ENCODE results near the gene RBM42.
"Not testable (repeated sequence)": the region's sequence is repeated elsewhere in the genome, so short reads cannot be mapped to it uniquely, and the experiment has no call there.

RBM42 gene

DNA sequence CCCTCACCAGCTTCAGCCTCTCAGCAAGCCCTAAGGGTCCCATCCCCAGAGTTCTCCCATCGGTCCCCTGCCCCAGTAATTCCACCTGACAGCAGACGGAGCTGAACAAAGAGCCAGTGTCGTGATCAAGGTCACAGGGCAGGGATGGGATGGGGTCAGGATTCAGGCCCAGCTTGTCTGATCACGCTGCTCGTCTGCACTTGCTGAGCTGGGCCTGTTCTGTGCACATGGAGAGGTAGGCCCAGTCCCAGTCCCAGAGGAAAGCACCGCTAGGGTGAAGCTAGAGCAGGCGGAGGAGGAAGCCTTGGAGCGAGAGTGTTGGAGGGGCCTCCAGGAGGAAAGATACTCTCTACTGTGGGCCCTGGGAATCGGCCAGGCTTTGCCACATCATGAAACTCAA is 7.1 kb upstream of the RBM42 start:
- no peak for DNase-seq

DNA sequence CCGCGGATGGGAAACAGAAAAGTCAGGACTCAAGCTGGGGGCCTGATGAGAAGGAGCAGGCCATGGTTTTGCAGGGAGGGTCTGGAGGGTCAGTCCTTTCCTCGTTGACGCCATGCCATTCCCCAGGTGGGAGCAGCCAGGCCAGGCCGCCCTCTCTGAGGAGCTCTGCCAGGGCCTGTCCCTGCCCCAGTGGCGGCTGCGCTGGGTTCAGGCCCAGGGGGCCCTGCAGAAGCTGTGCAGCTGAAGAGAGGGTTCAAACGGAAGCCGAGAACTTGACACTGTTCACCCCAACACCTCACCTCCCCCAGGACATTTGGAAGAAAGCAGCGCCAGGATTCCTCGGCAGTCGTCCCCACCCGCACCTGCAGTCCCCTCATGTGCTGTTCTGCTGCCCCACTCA is 6.1 kb upstream of the RBM42 start:
- DNase-seq, result no peak

DNA sequence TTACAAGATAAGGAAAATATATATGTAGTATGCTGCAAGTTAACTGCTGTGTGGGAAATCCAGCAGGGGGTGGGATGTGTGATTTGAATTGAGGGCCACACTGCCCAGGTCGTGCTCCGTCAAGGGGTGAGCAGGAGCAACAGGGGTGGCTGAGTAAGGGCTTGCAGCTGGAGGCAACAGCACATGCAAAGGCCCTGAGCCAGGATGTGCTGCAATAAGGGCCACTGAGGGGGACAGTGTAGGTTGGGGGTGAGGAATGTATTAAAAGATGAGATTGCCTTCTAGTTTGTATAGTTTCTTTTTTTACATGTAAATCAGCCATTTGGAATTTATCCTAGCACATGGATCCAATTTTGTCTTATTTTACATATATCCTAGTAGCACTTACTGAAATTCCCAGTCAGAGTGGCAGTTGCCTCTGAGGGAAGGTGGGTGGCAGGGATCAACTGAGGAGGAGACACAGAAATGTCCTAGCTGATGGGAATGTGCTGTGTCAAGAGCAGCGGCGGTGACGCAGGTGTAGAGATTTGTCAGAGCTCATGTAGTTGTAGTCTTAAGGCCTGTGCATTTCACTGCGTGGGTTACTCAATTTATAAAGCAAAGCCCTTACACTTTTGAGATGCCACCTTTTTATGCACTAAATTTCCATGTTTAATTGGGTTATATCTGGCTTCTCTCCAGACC is 5.4 kb upstream of the RBM42 start:
- no peak for DNase-seq

DNA sequence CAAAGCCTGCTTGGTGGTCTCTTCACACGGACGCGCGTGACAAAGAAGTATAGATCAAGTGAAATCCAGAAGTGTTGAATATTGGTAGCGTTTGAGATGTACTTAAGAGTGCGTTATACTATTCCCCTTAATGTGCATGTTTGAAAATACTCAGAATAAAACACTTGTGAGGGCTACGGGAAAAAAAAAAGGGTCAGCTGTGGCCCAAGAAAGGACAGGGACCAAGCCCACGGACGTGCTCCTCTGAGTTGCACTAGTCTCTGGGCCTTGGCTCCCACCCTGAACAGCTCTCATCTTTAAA is 622 bp upstream of the RBM42 start:
- DNase-seq, result no peak

DNA sequence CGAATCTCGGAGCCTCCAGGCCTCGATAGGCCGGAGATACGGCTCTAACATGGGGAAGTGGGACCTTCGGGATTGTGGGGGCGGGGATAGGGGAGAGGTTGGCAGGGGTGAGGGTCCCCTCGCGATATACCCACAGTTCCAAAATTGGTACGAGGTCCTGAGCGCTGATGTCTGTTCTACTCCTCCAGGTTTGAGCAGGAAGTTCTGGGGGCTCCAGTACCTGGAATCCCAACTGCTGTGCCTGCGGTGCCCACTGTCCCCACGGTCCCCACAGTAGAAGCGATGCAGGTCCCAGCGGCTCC is 447 bp downstream of the RBM42 start:
- DNase-seq, result no peak

DNA sequence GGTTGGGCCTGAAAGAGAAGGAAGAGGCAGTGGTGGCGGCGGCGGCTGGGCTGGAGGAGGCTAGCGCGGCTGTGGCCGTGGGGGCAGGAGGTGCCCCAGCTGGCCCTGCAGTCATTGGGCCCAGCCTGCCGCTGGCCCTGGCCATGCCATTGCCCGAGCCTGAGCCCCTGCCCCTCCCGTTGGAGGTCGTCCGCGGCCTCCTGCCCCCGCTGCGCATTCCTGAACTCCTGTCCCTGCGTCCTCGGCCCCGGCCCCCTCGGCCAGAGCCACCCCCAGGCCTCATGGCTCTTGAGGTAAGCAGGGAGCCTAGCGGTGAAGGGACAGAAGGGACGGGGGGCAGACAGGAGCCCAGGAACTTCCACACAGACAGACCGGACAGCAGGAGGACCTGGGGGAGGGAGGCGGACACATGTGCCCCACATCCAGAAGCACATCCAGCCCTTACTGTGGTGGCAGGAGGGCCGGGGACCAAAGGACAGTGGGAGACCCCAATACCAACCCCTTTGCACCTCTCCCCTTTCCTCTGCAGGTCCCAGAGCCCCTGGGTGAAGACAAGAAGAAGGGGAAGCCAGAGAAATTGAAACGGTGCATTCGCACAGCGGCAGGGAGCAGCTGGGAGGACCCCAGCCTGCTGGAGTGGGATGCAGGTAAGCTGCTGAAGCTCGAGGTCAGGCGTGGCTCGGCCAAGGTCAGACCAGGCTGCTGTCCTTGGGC is 5.0 kb downstream of the RBM42 start:
- no peak for DNase-seq

DNA sequence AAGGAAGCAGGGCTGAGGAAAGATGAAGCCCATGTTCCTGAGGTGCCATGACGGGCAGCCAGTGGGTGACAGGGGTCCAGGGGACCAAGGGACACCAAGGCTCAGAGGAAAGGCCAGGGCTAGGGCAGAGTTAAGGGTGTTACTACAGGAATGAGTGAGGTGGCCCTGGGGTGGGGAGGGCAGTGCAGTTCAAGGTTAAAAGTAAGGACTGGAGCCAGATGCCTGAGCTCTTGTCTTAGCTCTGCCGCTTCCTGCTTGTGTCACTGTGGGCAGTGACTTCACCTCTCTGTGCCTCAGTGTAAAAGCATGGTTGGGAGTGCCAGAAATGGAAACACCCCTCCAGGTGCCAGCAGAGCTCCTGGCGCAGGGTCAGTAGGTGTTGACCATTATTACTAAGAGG is 7.8 kb downstream of the RBM42 start:
- no peak for DNase-seq

DNA sequence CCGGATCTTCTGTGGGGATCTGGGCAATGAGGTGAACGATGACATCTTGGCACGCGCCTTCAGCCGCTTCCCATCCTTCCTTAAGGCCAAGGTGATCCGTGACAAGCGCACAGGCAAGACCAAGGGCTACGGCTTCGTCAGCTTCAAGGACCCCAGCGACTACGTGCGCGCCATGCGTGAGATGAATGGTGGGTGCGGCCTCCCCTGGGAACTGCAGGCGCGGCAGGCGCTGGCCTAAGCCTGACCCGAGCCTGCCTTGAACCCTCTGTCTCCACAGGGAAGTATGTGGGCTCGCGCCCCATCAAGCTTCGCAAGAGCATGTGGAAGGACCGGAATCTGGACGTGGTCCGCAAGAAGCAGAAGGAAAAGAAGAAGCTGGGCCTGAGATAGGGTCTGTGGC is 8.3 kb downstream of the RBM42 start:
- no peak for DNase-seq

DNA sequence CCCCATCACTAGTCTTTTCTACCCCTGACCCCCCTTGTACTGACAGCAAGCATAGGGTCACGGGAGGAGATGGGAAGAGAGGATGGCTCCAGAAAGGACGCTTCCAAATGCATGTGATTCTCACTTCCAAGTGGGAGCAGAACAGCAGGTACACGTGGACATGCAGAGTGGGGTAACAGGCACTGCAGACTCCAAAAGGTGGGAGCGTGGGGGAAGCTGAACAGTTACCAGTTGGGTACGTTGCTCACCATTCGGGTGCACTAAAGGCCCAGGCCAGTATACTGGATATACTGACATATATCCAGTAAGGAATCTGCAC is 10.4 kb downstream of the RBM42 start:
- DNase-seq, result no peak

DNA sequence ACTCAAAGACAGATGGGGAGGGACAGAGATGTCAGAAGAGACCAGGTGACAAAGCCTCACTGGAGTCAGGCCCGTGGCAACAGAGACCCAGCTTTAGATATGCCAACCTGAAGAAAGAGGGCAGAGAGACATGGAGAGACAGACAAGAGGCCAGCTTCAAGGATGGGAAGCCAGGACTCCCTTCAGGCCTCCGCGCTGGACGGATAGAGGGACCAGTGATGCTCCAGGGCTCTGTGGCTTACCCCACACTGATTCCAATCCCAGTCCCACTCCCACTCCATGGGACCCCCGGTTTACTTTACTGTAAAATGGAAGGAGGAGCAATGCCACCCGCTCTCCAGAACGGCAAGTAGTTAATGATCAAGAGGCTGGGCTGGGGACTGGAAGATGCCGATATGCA is 11.0 kb downstream of the RBM42 start:
- DNase-seq, result no peak

DNA sequence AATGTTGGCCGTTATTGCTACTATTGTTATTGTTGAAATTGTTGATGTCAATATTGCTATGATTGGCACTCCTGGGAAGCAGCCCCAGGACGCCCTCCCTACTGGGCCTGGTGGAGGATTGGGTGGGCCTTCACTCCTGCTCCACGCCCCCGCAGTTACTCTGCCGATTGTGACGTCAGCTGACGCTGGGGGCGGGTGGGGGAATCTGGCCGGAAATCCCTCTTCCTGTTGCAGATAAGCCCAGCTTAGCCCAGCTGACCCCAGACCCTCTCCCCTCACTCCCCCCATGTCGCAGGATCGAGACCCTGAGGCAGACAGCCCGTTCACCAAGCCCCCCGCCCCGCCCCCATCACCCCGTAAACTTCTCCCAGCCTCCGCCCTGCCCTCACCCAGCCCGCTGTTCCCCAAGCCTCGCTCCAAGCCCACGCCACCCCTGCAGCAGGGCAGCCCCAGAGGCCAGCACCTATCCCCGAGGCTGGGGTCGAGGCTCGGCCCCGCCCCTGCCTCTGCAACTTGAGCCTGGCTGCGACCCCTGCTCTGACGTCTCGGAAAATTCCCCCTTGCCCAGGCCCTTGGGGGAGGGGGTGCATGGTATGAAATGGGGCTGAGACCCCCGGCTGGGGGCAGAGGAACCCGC is 12.8 kb downstream of the RBM42 start, which contains the start of gene ETV2:
Gene ETV2, plus strand, starts transcription at position 231 of the 637 bp plus-strand sequence. CDS start 716 bp downstream, outside the sequence.
- peak; percentile 25 for DNase-seq

DNA sequence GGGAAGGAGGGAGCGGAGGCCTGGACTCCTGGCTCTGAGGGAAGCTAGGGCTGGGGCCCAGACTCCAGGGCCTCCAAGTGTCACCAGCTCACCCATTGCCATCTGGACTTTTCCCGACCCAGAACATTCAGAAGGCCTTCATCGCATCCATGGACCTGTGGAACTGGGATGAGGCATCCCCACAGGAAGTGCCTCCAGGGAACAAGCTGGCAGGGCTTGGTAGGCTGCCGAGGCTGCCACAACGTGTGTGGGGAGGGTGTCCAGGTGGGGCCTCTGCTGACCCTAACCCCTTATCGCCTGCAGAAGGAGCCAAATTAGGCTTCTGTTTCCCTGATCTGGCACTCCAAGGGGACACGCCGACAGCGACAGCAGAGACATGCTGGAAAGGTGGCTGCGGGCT is 13.5 kb downstream of the RBM42 start:
- DNase-seq, result no peak

DNA sequence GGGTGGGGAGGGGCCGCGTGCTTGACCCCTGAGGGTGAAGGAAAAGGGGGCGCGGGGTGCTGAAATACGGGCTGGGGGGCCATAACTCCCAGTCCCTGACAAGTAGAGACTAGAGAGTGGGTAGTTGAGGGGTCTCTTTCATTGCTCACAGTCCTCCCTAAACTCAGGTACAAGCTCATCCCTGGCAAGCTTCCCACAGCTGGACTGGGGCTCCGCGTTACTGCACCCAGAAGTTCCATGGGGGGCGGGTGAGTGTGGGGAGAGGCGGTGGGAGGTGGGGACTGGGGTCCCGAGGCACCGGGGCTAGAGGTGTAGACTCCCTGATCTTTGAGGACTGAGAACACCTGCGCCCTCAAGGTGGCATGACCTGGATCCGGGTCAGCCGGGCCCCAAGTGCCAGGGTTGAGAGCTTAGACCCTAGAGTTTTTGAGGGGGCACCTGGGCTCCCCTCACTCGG is 14.0 kb downstream of the RBM42 start:
- DNase-seq, result no peak

DNA sequence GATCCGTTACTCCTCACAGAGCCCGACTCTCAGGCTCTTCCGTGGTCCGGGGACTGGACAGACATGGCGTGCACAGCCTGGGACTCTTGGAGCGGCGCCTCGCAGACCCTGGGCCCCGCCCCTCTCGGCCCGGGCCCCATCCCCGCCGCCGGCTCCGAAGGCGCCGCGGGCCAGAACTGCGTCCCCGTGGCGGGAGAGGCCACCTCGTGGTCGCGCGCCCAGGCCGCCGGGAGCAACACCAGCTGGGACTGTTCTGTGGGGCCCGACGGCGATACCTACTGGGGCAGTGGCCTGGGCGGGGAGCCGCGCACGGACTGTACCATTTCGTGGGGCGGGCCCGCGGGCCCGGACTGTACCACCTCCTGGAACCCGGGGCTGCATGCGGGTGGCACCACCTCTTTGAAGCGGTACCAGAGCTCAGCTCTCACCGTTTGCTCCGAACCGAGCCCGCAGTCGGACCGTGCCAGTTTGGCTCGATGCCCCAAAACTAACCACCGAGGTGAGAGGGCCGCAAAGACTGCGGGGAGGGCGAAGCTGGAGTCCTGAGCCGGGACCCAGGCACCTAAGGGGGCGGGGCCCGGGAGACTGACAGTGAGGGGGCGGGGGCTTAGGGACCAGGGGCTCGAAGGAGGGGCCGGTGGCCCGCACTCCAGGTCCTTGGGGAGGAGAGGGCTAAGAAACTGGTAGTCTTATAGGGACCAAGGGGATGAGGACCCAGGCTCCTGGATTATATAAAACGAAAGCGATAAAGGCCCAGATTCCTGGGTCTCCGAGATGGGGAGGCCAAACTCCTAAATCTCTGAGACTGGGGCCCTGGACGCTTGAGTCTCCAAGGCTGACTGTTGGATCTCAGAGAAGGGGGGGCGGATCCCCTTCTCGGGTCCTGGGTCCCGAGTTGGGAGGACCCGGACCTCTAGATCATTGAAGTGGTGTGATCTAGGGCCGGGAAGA is 14.7 kb downstream of the RBM42 start:
- peak; percentile 94 for DNase-seq

DNA sequence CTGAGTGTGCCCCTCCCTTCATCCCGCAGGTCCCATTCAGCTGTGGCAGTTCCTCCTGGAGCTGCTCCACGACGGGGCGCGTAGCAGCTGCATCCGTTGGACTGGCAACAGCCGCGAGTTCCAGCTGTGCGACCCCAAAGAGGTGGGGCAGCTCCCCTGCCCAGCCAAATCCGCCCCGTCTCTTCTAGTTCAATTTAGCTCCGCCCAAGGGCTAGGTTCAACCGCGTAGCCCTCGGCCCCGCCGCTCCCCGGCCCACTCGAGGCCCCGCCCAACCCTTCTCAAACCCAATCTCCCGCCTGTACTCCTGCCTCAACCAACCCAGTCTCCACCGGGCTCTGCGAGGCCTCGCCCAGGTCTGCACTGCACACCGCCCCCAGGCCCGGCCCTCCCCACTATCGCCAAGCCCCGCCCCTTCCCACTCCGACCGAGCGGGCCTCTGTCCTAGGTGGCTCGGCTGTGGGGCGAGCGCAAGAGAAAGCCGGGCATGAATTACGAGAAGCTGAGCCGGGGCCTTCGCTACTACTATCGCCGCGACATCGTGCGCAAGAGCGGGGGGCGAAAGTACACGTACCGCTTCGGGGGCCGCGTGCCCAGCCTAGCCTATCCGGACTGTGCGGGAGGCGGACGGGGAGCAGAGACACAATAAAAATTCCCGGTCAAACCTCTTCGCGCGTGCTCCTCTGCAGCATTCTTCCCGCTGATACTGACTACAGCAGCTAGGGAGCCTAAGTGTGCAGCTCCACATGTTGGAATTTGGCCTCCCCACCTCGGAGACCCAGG is 15.6 kb downstream of the RBM42 start:
- DNase-seq, result peak; percentile 90

DNA sequence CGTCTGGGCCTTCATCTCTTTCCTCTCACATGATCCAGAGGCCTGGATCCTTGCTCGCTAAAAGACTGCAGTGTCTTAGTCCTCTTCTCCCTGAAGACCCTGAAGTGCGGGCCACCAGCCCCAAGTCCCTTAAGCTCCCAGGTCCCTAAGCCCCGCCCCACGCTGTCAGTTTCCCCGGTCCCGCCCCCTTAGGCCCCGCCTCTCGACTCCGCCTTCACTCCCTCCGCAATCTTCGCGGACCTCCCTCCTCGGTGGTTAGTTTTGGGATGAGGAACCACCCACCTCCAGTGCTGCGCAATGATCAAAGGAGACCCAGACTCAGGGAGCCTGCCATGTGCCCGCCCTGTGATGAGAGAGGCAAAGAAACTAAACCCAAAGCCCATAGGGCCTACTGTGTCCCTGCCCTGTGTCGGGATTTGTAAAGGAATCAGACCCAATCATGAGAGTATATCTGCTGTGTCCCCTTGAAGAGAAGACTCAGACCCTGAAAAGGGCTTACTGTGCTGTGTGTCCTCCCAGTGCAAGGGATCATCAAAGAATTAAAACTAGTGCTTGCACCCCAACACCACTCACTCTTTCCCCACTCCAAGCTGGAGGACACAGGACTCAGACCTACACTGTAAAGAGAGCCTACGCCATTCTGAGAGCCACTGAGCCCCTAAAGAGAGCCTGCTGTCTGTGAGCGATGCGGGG is 16.3 kb downstream of the RBM42 start:
- DNase-seq, result peak; percentile 85

DNA sequence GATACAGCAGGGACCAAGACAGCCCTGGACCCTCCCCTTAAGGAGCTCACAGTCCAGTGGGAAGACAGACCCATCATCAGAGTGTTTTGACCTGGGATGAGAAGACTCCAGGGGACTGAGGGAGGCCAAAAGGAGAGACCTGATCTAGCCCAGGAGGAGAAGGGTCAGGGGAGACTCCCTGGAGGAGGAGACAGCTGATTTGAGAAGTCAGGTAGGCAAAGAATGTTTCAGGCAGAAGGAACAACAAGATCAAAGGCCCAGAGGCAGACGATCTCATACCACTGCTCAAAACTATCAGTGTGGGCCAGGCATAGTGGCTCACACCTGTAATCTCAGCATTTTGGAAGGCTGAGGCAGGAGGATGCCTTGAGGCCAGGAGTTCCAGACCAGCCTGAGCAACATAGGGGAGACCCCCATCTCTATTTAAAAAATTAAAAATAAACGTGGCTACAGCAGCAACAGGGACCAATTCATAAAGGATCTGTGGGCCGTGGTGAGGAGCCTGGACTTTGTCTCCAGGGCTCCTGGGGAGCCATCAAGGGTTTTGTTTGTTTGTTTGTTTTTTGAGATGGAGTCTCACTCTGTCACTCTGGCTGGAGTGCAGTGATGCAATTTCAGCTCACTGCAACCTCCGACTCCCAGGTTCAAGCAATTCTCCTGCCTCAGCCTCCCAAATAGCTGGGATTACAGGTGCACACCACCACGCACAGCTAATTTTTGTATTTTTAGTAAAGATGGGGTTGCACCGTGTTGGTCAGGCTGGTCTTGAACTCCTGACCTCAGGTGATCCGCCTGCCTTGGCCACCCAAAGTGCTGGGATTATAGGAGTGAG is 17.1 kb downstream of the RBM42 start:
- DNase-seq, result no peak

DNA sequence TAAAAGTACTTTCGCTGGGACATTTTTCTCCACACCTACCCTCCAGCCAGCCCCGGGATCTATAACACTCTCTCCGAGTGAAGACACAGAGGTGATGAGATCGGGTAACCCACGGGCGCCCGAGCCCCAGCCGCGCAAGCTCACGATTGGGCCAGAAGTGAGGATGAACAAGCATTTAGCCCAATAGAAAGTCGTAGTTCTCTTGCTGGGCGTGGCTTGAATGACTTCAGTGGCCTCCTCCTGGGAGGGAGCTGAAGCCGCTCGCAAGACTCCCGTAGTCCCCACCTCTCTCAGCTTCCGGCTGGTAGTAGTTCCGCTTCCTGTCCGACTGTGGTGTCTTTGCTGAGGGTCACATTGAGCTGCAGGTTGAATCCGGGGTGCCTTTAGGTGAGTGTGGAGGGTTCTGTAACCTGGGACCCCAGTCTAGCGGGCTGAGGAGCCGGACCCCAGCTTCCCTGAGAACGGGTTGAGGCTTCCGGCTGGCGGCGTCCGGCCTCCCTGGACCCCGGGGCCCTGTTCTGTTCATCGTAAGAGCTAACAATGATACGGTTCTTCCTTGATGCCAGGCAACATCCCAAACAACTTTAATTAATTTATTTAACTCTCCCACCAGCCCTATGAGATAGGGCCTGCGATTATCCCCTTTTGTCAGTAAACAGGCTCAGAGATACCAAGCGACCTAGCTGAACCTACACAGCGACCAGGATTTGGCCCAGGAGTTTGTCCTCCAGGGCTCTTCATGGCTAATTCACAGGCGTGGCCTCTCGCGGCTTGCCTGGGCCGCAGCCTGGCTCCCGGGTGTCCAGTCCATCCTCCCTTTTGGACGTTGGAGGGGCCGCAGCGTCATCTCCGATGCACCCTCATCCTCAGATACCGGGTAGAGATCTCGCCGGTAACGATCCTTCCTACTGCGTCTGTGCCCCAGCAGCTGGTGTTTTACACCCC is 19.5 kb downstream of the RBM42 start, which contains the start of gene COX6B1:
Gene COX6B1, plus strand, starts transcription at position 307 of the 945 bp plus-strand sequence. CDS start 2,921 bp downstream, outside the sequence.
- DNase-seq, result peak; percentile 98

DNA sequence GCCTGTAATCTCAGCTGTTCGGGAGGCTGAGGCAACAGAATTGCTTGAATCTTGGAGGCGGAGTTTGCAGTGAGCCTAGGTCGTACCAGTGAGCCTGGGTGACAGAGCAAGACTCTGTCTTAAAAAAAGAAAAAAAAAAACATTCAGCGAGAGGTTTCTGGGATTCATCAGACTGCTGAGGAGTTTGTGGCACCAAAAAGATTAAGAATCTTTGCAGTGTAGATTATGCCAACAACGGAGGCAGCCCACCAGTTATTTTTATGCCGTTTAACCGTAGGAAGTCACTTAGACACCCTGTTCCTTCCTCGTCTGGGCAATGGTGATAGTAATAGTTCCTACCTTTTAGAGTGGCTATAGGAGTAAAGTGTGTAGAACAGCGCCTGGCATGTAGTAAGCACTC is 21.7 kb downstream of the RBM42 start:
- no peak for DNase-seq

DNA sequence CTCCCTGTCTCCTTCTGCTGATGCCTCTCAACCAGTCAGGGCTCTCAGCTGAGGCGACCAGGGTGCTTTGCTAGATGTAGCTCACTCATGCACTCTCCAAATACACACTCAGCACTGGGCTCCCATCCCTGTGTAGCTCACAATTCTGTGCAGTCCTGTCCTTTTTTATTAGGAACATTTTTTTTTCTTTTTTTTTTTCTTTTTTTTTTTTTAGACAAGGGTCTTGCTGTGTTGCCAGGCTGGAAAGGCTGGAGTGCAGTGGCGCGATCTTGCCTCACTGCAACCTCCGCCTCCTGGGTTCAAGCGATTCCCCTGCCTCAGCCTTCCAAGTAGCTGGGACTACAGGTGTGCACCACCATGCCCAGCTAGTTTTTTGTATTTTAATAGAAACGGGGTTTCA is 26.0 kb downstream of the RBM42 start:
- not testable (repeated sequence) for DNase-seq
